GM18873 (cell line): ENCODE measurements around the gene ANKRD10.

Source experiments
- ATAC-seq: cut with Tn5 transposase; IDR thresholded peaks from one replicate; pipeline ENCODE4 v1.9.1; 2021; ENCODE audit warnings: mild to moderate bottlenecking, moderate library complexity, moderate number of reproducible peaks; ENCODE audit not compliant: unreplicated experiment, low FRiP score

Gene ANKRD10

DNA sequence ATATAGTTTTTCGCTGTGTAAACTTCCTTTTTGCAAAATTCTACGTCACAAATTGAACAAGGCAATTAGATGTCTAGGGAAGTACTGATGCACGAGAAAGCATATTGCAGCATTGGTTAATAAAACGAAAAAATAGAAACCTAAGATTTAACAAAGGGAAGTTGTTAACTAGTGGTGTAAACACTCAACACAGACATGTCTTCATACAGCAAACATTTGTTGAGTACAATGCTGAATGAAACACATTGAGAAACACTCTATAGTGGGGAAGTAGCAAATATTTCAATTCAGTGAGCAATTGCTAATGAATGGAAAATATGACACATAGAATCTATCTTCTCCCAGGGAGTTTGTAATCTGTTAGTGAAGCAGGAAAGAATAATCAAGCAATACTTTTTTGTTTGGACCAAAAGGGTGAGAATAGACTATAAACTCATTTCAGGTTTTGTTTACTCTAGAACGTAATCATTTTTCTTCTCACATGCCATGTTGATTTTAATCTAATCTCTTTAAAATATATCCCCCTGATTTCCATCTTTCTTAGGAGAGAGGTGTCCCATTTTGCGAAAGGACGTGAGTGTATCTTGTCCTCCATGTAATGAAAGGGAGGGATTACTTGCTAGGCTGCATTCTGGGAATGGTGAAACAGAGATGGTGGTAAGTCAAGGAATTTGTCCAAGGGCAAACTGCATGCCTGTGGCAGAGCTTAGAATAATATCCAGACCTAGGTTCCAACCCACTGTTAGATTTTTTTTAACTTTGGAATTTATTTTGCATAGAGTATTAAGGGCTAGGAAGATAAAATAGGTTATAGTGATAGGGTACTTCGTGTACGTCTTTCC, 1.7 kb upstream of the ANKRD10 start:
- no peak for ATAC-seq

DNA sequence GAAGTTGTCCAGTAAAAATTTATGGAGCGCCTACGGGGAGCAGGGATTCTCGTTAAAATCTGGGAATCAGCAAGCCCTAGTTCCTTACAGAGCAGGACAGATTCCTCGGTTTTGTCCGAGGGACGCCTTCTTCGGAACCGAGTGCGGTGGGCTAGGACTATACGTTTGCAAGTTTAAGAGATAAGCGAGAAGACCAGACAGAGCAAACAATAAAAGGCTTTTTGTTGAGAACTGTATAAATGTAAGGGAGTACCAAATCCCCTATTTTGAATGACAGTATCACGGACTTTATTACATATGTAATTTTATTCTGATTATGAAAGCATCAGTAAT, 971 bp upstream of the ANKRD10 start:
- no peak for ATAC-seq

DNA sequence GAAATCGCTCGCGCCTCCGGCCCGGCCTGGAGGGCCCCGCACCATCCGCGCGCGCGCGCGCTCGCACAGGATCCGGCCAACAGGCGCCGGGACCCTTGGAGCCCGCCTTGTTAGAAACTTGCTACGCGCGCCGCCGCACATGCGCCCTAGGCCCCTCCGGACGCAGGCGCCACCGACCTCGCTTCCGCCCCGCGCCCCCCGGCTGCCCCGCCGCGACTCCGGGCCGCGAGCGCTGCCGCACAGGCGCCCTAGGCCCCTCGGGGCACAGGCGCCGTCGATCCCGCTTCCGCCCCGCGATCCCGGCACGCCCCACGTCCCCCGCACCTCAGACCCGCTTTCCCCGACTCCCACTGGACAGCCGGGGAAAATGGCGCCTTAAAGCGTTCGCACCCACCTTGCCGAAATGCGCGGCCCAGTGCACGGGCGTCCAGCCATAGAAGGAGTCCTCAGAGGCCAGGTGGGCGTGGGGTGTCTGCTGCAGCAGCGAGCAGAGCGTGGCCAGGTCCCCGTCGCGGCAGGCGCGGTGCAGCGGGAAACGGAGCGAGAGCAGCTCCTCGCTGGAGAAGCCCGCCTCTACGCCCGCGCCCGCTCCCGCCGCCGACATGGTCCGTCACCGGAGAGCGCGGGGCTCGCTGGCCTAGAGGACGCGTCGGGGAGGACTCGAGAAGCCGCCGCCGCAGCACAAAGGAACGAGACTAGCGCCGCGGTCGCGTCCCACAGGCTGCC, 375 bp downstream of the ANKRD10 start:
- ATAC-seq = peak; percentile 25

DNA sequence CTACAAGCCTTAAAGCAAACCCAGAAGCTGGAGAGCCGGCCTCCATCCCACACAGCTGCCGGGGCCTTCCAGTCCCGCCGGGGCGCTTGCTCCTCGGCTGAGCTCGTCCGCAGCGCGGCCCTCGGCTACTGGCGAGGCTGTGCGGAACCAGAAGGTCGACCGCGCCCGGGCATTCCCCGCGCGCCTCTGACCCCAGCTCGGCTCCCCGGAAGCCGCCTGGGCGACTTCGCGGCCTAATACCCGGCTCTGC, 863 bp downstream of the ANKRD10 start:
- ATAC-seq = peak; percentile 18

DNA sequence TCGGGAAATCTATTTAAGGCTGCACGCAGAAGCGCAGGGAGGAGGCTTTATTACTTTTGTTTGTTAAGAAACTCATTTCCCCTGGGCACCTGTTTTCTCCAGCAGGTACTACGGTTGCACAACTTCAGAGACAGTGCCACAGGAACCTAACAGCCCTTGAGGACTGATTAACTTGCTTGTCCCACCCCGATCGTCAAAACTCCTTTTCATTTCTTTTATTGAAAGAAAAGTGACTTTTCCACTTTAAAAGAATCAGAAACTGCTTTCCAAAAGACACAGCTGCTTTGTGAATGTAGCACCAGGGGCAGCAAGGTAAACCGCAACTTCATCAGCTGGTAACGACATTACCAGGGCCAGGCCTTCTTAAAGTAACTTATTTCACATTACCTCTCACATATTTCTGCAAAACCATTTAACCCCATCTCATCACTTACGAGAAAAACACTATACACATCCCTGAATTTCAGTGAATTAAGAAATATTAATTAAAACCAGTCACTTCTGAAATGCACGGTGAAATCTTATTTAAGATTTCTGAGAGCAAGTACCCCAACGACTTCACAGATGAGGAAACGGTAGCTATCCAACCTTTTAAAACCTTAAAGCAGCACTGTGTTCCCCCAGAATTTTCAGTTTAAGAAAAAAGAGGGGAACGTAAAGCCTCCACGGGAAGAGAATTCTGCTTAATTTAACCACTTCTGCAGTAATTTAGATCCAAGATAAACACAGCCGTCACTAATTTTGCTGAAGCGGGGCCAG, 1.4 kb downstream of the ANKRD10 start:
- no peak for ATAC-seq

DNA sequence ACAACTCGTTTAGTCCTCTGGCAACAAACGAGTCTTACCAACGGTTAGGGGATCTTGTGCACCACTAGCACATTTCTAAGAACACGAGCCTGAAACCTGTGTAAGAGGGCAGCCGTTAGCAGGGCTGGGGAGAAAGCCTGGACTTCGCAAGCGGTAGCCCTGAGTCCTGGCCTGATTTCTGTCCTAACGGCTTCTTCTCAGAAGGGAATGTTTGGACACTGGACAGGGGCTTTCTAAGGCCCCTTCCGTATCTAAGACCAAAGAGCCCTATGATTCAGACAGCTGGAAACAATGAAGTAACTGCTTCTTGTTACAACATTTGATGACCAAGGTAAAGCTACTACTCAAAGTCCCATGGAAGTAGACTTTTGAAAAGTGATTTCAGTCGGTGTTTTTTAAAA, 2.2 kb downstream of the ANKRD10 start:
- no peak for ATAC-seq

DNA sequence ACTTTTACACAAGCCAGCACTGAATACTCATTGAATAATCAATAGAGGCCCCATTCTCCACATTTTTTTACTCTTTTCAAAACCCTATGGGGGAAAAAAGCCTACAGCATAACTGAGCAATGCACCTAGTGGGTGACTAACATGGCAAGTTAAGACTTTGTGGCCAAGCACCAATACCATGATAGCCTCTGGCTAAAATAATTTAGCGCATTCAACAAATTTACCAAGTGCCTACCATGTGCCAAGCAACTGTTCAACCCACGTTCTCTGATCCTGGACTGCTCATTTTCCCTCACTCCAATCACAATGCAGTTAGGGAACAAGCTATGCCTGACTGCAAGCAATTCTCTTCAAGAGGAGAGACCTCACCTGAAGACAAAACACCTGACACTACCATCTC, 3.0 kb downstream of the ANKRD10 start:
- ATAC-seq = no peak

DNA sequence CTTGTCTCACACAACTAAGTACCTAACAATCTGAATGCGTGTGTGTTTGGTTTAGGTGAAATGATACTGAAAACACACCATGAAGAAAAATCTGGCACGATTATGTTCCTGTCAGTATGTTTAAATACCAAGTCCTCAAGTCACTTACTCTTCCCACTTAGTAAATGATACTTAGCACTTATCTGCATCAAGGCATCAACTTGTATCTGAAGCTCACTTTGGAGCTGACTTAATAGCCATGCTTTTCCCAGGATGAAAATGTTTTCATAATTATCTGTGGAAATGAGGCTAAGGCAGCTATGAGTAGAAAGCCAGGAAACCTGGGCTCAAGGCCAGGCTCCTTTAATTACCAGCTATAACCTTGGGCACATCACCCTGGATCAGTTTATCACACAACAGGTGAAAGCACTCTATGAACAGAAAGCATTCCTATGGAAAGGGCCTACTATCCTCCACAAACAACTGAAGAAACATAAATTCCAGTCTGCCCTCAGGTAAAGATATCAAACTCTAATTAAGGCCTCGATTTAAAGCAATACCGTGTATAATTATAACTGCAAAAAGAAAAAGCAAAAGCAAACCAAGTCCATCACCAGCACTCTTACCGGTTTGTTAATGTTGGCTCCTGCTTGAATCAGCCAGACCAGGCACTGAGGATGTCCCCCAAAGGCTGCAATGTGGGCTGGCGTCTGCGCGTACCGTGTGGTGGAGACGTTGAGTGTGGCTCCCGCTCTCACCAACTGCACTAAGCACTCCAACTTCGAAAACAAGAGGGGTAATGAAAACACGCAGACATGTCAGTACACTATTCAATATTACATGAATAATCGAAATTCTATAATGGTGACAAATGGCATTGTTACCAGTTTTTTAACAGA, 4.6 kb downstream of the ANKRD10 start:
- ATAC-seq = no peak

DNA sequence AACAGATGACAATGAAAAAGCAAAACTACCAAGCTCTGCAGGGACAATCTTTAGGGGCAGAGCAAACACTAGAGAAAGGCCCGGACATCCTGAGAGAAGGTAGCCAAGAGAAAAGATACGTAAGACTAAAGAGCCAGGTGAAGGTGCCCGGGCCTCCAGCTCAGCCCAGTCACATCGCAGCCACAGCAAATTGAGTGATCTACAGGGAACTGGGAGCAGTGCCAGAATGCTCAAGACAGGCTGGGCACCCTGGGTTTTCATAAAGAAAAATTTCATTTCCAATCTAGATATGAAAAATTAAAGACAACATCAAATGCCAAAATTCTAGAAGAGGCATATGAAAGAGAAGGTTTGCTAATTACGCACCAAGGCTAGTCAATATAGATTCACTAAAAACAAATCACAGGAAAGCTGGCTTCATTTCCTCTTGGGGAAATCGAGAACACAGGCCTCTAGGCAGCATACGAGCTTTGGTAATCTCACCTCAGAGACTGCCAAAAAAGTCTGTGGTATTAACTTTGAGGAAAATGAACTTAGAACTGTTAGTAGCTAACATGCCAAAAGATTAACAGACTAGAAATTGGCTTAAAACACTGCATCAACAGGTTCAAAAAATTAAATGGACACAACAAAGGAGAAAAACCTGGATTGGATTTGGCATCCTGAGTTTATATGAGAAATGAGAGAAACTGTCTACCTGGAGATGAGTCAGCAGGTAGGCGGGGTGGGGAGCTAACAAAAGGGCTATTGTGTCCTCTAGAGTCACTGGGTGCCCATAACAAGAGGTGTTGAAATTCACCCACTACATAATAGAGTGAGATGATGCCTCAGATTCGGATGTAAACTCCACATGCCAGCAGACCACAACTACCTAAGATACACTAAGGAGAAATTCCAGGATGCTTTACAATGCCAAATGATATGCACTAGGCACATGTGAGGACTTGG, 6.6 kb downstream of the ANKRD10 start:
- no peak for ATAC-seq

DNA sequence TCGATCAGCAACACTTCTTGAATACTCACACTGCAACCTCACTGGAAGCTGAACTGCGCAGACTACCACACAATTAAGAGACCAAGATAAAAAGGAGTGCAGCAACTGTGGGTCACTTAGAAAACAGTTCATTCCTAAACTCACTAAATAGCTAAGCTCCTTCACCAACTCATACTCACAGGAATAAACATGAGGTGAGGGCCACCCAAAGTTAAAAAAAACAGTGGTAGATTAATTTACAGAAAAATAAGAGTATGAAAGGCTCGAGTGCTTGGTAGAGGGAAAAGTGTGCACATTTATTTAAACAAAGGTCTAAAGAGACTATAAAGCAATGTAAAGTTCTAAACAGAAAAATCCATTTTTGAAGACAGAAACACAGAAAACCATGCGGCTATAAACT, 7.6 kb downstream of the ANKRD10 start:
- no peak for ATAC-seq

DNA sequence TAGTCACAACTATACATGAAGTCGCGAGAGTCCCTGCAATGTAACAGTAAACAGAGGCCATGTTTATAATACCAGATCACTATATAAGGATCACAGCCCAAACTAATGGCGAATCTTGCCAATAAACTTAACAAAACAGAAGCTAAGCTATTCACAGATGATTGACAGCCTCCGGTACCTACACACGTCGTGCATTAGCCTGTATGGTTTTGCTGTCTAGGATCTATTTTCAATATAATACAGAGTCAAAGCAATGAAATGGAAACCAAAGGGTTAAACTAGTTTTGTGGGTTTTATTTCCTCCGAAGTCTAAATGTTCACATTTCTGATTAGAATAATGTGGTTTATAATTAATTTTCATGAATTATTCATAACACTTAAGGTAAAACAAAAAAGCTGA, 10.1 kb downstream of the ANKRD10 start:
- no peak for ATAC-seq

DNA sequence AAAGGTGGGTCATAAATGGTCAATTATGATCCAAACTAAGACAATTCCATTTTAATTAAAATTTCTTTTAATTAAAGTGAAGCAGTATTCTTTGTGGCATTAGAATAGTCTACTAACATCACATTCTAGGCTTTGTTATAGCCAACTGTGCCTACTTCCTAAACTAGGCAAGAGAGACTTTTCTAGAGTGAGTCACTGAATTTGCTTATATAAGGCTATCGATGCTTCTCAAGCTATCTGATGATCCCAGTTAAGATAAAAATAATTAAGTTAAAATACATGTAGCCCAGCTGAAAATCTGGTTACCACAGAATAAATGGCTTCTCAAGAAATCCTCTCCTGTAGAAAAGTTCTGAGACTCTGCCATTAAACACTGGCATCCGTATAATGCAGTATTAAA, 12.5 kb downstream of the ANKRD10 start:
- ATAC-seq = no peak

DNA sequence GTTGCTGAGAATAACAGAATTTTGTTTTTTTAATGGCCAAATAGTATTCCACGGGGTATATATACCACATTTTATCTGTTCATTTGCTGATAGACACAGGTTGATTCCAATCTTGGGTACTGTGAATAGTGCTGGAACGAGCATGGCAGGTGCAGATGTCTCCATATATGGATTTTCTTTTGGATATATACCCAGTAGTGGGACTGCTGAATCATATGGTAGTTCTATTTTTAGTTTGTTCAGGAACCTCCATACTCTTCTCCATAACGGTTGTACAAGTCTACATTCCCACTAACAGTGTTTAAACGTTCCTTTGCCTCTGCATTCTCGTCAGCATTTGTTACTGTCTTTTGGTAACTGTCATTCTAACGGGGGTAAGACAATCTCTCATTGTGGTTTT, 17.3 kb downstream of the ANKRD10 start:
- no peak for ATAC-seq

DNA sequence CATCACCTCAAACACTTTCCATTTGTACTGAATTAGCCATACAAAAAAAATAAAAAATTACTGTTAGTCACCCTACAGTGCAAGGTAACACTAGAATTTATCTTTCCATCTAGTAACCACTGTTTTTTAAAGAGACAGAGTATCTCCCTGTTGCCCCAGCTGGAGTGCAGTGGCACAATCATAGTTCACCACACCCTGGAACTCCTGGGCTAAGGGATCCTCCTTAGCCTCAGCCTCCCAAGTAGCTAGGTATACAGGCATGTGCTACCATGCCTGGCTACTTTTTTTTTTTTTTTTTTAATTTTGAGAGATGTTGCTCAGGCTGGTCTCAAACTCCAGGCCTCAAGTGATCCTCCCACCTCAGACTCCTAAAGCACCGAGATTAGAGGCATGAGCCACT, 17.9 kb downstream of the ANKRD10 start:
- no peak for ATAC-seq

DNA sequence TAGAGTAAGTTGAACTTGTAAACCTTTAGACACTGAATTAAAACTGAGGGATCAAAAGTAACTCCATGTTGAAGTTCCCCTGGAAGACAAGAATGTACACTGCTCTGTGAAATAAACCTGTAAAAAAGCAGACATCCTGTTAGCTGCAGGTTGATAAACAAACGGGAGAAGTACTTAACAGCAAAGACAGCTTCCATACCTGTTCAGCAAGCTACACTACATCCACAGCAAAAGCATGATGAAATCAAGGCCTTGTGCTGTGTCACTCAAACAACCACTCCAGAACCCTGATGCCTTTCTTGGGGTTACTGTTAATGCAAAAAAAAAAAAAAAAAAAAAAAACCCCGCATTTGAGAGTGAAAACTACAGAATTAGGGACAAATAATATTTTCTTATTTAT, 20.8 kb downstream of the ANKRD10 start:
- no peak for ATAC-seq

DNA sequence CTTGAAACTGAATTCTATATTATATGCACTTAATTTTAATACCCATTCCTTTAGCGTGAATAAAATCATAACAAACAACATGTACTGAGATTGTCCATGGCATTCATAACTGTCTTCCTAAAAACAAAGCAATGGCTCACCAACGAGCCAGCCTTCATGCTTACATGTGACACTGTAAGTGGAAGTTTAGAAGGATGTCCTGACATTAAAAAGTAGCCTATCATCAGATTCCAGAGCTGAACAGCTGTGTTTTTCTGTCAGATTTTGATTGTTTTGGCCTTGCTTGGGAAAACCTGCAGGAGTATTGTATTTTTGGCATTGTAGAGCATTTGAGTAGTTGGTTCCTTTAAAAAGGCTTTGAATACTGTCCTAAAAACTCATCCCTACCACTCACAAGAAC, 21.3 kb downstream of the ANKRD10 start:
- no peak for ATAC-seq

DNA sequence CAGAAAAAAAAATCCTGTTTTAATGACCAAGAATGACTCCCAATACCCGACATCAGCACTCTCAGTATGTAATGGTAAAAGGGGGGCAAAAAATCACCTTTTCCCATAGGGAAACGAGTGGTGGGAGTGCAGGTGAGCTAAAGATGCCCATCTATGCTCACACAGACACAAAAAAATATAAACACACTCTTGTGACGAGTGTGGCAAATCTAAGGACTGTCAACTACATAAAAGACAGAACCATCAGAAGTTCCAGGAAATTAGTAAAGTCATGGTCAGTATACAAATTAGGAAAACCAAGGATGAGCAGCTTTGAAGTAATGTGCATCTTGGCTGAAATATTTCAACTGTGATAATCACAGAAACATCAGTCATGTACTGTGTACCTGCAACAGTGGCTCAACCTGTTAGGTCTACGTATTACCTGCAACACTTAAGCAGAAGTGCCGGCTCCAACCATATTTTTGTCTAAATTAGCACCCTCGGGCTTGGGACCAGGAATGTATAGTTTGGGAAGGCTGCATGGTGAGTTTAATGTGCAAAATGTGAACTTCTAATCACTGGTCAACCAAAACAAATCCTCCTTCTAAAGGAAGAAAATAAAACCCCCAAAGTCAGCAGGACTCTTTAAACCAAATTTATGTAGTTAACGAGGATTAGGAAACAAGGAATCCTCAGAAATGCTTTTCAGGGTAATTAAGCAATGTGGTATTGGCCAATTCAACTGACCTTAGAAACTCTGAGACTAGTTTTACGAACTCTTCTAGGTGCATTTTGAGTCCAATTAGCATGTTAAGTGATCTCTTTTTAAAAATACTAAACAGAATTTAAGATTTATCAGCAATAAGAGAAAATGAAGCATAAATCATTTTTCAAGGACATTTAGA, 24.3 kb downstream of the ANKRD10 start:
- ATAC-seq = no peak

DNA sequence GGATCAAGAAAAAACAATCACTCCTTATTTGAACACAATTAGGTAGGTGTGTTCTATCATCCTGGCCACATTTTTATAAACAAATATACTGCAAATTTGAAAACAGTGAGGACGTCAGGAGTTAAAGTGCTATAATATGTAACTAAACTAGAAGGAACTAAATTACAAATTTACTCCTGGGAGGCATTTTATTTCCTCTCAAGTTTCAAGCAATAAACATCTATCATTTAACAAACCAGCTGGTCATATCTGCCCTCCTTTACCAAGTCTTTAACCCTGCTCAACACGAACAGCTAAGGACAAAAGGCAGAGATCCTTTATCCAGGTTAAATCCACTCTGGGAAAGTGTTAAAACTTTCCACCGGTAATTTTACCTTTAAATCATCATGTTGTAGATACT, 26.5 kb downstream of the ANKRD10 start:
- no peak for ATAC-seq
